ENCODE results near the gene SKIL. TPM values are rescaled to one million over a fixed set of nuclear protein-coding genes. Genes with fewer than 3 reads are reported as not detected.

Gene SKIL, protein sequence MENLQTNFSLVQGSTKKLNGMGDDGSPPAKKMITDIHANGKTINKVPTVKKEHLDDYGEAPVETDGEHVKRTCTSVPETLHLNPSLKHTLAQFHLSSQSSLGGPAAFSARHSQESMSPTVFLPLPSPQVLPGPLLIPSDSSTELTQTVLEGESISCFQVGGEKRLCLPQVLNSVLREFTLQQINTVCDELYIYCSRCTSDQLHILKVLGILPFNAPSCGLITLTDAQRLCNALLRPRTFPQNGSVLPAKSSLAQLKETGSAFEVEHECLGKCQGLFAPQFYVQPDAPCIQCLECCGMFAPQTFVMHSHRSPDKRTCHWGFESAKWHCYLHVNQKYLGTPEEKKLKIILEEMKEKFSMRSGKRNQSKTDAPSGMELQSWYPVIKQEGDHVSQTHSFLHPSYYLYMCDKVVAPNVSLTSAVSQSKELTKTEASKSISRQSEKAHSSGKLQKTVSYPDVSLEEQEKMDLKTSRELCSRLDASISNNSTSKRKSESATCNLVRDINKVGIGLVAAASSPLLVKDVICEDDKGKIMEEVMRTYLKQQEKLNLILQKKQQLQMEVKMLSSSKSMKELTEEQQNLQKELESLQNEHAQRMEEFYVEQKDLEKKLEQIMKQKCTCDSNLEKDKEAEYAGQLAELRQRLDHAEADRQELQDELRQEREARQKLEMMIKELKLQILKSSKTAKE
- total RNA-seq, result 4.0 and 5.4 TPM in 2 replicates

DNA sequence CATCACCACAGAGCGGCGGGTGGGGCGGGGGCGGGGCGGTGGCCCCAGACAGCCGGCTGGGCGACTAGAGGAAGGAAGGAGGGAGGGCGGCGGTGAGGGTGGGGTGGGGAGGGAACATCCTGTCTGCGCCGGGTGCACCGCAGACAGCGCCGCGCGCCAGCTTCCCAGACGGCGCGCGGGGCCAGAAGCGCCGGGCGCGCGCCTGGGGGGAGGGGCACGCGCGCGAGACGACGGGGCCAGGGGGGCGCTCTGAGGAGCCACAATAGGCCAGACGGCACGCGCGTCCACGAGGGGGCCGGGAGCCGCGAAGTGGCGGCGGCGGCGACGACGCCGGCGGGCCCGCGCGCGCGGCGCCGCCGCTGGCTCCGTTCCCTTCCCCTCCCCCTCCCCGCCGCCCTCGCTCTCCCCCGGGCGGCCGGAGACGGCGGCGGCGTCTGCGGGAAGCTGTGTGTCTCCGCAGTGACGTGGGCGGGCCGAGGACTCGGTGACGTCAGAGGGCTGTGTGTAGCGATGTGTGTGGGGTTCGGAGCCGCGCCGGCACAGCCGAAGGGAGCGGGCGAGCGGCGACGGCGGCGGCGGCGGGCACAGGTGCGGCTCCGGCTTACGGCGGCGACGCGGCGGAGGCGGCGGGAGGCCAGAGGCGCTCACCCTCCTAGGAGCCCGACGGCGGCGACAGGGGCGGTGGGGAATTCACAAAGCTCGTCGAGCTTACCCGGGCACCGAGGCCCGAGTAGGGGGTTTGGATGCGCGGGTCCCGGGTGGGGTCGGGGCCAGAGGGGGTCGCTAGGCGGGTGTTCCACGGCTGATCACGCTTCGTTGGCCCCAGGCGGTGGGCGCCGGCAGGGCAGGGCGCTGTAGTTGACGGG, at the start of gene SKIL:
SKIL (plus strand) TSS at position 540 of the 866 bp plus-strand sequence. CDS start 2,617 bp downstream, outside the sequence.

DNA sequence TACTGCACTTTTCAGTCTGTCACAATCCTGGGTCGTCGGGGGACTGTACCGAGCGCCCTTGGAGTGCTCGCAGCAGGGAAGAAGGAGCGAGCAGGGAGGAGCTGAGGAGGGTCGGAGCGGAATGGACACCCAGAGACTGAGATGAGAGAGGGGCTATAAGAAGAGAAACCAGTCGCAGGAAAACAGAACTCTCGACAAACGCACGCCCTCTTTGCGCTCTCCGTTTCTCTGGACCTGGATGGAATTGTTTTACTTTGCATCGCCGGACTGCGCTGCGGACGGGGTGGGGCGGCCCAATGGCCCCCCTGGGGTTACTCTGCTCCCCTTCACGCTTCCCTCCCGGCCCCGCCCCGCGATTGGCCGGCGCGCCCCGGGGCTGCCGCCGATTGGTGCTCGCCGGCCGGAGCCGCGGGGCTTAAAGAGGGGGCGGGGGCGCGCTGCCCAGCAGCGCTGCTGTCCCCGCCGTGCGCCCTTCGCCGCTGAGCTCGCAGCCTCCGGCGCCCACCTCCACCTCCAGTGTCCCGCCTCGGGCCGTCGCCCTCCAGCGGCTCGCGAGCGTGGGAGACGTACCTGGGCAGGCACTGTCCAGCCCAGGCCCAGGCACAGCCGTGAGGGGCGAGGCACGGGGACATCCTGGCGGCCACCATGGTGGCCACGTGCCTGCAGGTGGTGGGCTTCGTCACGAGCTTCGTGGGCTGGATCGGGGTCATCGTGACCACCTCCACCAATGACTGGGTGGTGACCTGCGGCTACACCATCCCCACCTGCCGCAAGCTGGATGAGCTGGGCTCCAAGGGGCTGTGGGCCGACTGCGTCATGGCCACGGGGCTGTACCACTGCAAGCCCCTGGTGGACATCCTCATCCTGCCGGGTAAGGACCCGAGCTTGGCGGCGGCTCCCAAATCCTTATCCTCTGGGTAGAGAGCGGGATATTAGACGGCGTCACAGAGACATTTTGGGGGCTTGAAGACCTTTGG, 61.2 kb downstream of the SKIL start, which contains the start of gene CLDN11:
CLDN11 (plus strand) TSS at position 447 of the 977 bp plus-strand sequence; CDS start at position 646, 199 bp downstream.

Other genes starting within 250 kb of the SKIL start
- 10.9 and 14.4 TPM in 2 replicates for gene PHC3, start 176.0 kb upstream of the SKIL start, total RNA-seq
- gene PRKCI, start 135.3 kb upstream of the SKIL start, total RNA-seq, result 29.0 and 32.6 TPM in 2 replicates
- gene CLDN11, start 61.2 kb downstream of the SKIL start, total RNA-seq, result 267 and 272 TPM in 2 replicates
- gene SLC7A14, start 228.4 kb downstream of the SKIL start, total RNA-seq, result 0.30 and 0.34 TPM in 2 replicates

All from bronchus fibroblast of lung (primary cell).